K562 (cell line): Measurements from ENCODE around the gene ZCCHC14. TPM values are rescaled to one million over a fixed set of nuclear protein-coding genes. Genes with fewer than 3 reads are reported as not detected.

ENCODE experiments used
- HOXB6 ChIP-seq: fragments of 250-450 bp; sonication (Bioruptor Pico); IDR thresholded peaks from 2 replicates; pipeline ENCODE4 v1.5.1; 2022; ENCODE audit warnings: mild to moderate bottlenecking, borderline replicate concordance
- JUN ChIP-seq, 2 experiments: sonication (generic) in 1 of 2; formaldehyde crosslinking in 1 of 2; IDR thresholded peaks; 2 replicates each; pipeline versions ENCODE4 v1.6.1 to v1.8.0; 2012 to 2022; ENCODE audit warnings: borderline replicate concordance in 2 of 2, mild to moderate bottlenecking in 2 of 2, improper control_type of control experiment in 1 of 2, low read depth in 1 of 2, low read length in 1 of 2, missing genetic modification reagents in 1 of 2
- MED1 ChIP-seq: sonication (generic); formaldehyde crosslinking; IDR thresholded peaks from 2 replicates; pipeline ENCODE4 v1.8.1; 2023; ENCODE audit warnings: missing genetic modification reagents, borderline replicate concordance
- POLR3A ChIP-seq: IDR thresholded peaks from 2 replicates; pipeline ENCODE4 v1.6.1; 2011; ENCODE audit warnings: borderline replicate concordance, mild to moderate bottlenecking, moderate library complexity; ENCODE audit not compliant: insufficient read length, insufficient read depth; ENCODE audit errors: extremely low read depth
- POLR3G ChIP-seq: IDR thresholded peaks from 2 replicates; pipeline ENCODE4 v1.6.1; 2011; ENCODE audit not compliant: insufficient read length, insufficient replicate concordance; ENCODE audit errors: extremely low read depth
- POU5F1 ChIP-seq: fragments of 150-350 bp; IDR thresholded peaks from 2 replicates; pipeline ENCODE4 v1.6.1; 2014; ENCODE audit warnings: borderline replicate concordance, low read length, low read depth, mild to moderate bottlenecking; ENCODE audit not compliant: partially characterized antibody
- RCOR1 ChIP-seq, 2 experiments: IDR thresholded peaks; 2 replicates each; pipeline ENCODE4 v1.6.1; 2012; ENCODE audit warnings: low read depth in 2 of 2, low read length in 2 of 2, borderline replicate concordance in 1 of 2, improper control_type of control experiment in 1 of 2
- RFX7 ChIP-seq: fragments of 250-450 bp; sonication (Bioruptor Pico); IDR thresholded peaks from 2 replicates; pipeline ENCODE4 v1.5.1; 2021; ENCODE audit warnings: mild to moderate bottlenecking
- SIX5 ChIP-seq, 2 experiments: IDR thresholded peaks; 2 replicates each; pipeline ENCODE4 v1.6.1; 2011; ENCODE audit warnings: low read length in 2 of 2, borderline replicate concordance in 1 of 2, low read depth in 1 of 2, mild to moderate bottlenecking in 1 of 2, moderate library complexity in 1 of 2; ENCODE audit not compliant: insufficient read depth in 1 of 2
- SRF ChIP-seq, 2 experiments: fragments of 250-450, 450-650 bp in 1 of 2; sonication (Bioruptor Pico) in 1 of 2; sonication (generic) in 1 of 2; formaldehyde crosslinking; IDR thresholded peaks; 2 replicates each; pipeline versions ENCODE4 v1.5.0 to v1.5.1; 2020 to 2022; ENCODE audit warnings: mild to moderate bottlenecking in 1 of 2, missing genetic modification reagents in 1 of 2
- XRCC3 ChIP-seq: fragments of 450-650 bp; IDR thresholded peaks from 2 replicates; pipeline ENCODE4 v1.6.1; 2017; ENCODE audit warnings: mild to moderate bottlenecking, moderate library complexity
- ZNF212 ChIP-seq: fragments of 450-650 bp; formaldehyde crosslinking; IDR thresholded peaks from 2 replicates; pipeline ENCODE4 v1.4.0; 2020; ENCODE audit warnings: mild to moderate bottlenecking
- ZNF316 ChIP-seq: fragments of 450-650 bp; IDR thresholded peaks from 2 replicates; pipeline ENCODE4 v1.6.1; 2016
- polyA plus RNA-seq, 8 experiments: library from polyadenylated mRNA; depleted of rRNA in 4 of 8; stranded (reverse) in 5 of 8; unstranded in 3 of 8; fragments of >200 nt; fragmentation: Nextera tagmentation in 2 of 8; fragmentation: Illumina TruSeq in 1 of 8; extraction: Ambion mirVana in 2 of 8; extraction: Trizol in 1 of 8; gene quantifications; 2 replicates each; pipeline versions ENCODE4 v1.2.1 to v1.2.3, GENCODE V29; 2011 to 2014; ENCODE audit warnings: inconsistent platforms in 1 of 8, missing spikeins in 1 of 8
- total RNA-seq, 7 experiments: library from RNA; depleted of rRNA in 6 of 7; stranded (reverse); fragments of >200 nt in 6 of 7; fragmentation: Illumina TruSeq in 2 of 7; extraction: Trizol in 2 of 7; gene quantifications; 2 replicates each; pipeline versions ENCODE4 v1.2.1 to v1.2.3, GENCODE V29; 2011 to 2021; ENCODE audit warnings: low replicate concordance in 1 of 7
- TF ChIP-seq, protein P1 (sequence below): fragments of 250-450 bp; sonication (Bioruptor Pico); IDR thresholded peaks from 2 replicates; pipeline ENCODE4 v1.8.0; 2022; ENCODE audit warnings: moderate library complexity, mild to moderate bottlenecking, inconsistent platforms
- TF ChIP-seq, protein P2 (sequence below): sonication (generic); formaldehyde crosslinking; IDR thresholded peaks from 2 replicates; pipeline ENCODE4 v1.8.1; 2022; ENCODE audit warnings: missing genetic modification reagents
- TF ChIP-seq, protein P3 (sequence below), 3 experiments: IDR thresholded peaks in 2 of 3; conservative IDR thresholded peaks in 1 of 3; 2 replicates each; pipeline ENCODE4 v1.5.1; 2011 to 2012; ENCODE audit warnings: low read length in 3 of 3, mild to moderate bottlenecking in 3 of 3, control low read depth in 2 of 3, improper control_type of control experiment in 1 of 3, inconsistent platforms in 1 of 3, low read depth in 1 of 3, mixed read lengths in 1 of 3, moderate library complexity in 1 of 3; ENCODE audit not compliant: insufficient read depth in 2 of 3
- TF ChIP-seq, protein P4 (sequence below): fragments of 450-650 bp; formaldehyde crosslinking; IDR thresholded peaks from 2 replicates; pipeline ENCODE4 v1.4.0; 2020; ENCODE audit warnings: mild to moderate bottlenecking, mixed read lengths
- TF ChIP-seq, protein P5 (sequence below): sonication (generic); formaldehyde crosslinking; IDR thresholded peaks from 2 replicates; pipeline ENCODE4 v1.8.0; 2022; ENCODE audit warnings: mild to moderate bottlenecking, missing genetic modification reagents
- TF ChIP-seq, protein P6 (sequence below): sonication (generic); formaldehyde crosslinking; IDR thresholded peaks from 2 replicates; pipeline ENCODE4 v1.8.0; 2022; ENCODE audit warnings: missing genetic modification reagents, mild to moderate bottlenecking, borderline replicate concordance

ZCCHC14 gene
- total and polyA plus RNA-seq, 9 of the 15 experiments (the other 6 are each of a cell fraction or from before 2014, with no cell fraction given): 1.5 to 12.4 (median 2.9) TPM

DNA sequence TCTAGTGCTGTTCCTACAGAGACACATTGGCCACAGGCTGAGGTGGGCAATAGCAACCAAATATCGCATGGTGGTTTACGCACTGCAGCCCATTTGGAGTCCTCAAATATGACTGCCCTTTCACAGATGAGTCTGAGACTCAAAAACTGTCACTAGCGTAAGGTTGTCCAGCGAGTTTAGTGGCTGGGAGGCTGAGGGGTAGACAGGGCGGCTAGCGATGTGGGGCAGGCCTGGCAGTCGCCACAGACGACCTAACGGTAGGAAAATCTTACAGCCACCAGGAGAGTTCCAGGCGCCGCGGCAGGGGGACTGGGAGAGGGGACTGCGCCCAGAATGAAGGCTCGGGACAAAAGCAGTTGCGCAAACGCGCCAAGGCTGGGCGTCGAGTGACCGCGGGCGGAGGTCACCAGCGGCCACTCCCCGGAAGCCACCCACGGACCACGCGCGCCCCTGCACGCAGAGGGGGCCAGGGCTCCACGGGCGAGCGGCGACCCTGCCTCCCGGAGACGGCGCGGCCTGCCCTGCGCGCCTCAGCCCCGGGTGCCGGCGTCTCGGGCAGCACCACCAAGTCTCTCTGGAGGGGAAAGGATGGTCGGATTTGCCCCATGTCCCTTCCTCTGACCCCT lies 101.4 kb downstream of the ZCCHC14 start (continued):
- TF ChIP-seq, protein P1, sequence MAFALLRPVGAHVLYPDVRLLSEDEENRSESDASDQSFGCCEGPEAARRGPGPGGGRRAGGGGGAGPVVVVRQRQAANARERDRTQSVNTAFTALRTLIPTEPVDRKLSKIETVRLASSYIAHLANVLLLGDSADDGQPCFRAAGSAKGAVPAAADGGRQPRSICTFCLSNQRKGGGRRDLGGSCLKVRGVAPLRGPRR (CRISPR knock-in tag): no peak
- TF ChIP-seq JUN (IDR thresholded peaks at IDR 0.05; ENCODE audit: borderline replicate concordance, low read depth, low read length) (no peak), JUN (CRISPR knock-in tag; IDR thresholded peaks at IDR 0.05; ENCODE audit: borderline replicate concordance) (no peak), POLR3A (no peak), HOXB6 (no peak), POU5F1 (no peak), ZNF316 (no peak), RFX7 (CRISPR knock-in tag) (no peak), SIX5 (IDR thresholded peaks at IDR 0.05; ENCODE audit: borderline replicate concordance in 1 of 2, insufficient read depth in 1 of 2, low read depth in 1 of 2, low read length in 2 of 2) (no peak), RCOR1 (IDR thresholded peaks at IDR 0.05; ENCODE audit: borderline replicate concordance in 1 of 2, low read depth in 2 of 2, low read length in 2 of 2) (no peak), POLR3G (no peak), ZNF212 (CRISPR knock-in tag) (no peak), SRF (CRISPR knock-in tag; IDR thresholded peaks at IDR 0.05) (no peak; a peak in 1 of 4 replicates), XRCC3 (no peak), MED1 (CRISPR knock-in tag) (no peak)
- TF ChIP-seq, protein P2, sequence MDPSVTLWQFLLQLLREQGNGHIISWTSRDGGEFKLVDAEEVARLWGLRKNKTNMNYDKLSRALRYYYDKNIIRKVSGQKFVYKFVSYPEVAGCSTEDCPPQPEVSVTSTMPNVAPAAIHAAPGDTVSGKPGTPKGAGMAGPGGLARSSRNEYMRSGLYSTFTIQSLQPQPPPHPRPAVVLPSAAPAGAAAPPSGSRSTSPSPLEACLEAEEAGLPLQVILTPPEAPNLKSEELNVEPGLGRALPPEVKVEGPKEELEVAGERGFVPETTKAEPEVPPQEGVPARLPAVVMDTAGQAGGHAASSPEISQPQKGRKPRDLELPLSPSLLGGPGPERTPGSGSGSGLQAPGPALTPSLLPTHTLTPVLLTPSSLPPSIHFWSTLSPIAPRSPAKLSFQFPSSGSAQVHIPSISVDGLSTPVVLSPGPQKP (CRISPR knock-in tag): no peak
- TF ChIP-seq, protein P3, sequence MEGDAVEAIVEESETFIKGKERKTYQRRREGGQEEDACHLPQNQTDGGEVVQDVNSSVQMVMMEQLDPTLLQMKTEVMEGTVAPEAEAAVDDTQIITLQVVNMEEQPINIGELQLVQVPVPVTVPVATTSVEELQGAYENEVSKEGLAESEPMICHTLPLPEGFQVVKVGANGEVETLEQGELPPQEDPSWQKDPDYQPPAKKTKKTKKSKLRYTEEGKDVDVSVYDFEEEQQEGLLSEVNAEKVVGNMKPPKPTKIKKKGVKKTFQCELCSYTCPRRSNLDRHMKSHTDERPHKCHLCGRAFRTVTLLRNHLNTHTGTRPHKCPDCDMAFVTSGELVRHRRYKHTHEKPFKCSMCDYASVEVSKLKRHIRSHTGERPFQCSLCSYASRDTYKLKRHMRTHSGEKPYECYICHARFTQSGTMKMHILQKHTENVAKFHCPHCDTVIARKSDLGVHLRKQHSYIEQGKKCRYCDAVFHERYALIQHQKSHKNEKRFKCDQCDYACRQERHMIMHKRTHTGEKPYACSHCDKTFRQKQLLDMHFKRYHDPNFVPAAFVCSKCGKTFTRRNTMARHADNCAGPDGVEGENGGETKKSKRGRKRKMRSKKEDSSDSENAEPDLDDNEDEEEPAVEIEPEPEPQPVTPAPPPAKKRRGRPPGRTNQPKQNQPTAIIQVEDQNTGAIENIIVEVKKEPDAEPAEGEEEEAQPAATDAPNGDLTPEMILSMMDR (IDR thresholded peaks at IDR 0.05 in 2 of 3, conservative IDR thresholded peaks at IDR 0.05 in 1 of 3; ENCODE audit: insufficient read depth in 2 of 3, low read depth in 1 of 3, low read length in 3 of 3): no peak
- TF ChIP-seq, protein P4, sequence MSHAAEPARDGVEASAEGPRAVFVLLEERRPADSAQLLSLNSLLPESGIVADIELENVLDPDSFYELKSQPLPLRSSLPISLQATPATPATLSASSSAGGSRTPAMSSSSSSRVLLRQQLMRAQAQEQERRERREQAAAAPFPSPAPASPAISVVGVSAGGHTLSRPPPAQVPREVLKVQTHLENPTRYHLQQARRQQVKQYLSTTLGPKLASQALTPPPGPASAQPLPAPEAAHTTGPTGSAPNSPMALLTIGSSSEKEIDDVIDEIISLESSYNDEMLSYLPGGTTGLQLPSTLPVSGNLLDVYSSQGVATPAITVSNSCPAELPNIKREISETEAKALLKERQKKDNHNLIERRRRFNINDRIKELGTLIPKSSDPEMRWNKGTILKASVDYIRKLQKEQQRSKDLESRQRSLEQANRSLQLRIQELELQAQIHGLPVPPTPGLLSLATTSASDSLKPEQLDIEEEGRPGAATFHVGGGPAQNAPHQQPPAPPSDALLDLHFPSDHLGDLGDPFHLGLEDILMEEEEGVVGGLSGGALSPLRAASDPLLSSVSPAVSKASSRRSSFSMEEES (CRISPR knock-in tag): no peak
- TF ChIP-seq, protein P5, sequence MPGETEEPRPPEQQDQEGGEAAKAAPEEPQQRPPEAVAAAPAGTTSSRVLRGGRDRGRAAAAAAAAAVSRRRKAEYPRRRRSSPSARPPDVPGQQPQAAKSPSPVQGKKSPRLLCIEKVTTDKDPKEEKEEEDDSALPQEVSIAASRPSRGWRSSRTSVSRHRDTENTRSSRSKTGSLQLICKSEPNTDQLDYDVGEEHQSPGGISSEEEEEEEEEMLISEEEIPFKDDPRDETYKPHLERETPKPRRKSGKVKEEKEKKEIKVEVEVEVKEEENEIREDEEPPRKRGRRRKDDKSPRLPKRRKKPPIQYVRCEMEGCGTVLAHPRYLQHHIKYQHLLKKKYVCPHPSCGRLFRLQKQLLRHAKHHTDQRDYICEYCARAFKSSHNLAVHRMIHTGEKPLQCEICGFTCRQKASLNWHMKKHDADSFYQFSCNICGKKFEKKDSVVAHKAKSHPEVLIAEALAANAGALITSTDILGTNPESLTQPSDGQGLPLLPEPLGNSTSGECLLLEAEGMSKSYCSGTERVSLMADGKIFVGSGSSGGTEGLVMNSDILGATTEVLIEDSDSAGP (CRISPR knock-in tag): no peak
- TF ChIP-seq, protein P6, sequence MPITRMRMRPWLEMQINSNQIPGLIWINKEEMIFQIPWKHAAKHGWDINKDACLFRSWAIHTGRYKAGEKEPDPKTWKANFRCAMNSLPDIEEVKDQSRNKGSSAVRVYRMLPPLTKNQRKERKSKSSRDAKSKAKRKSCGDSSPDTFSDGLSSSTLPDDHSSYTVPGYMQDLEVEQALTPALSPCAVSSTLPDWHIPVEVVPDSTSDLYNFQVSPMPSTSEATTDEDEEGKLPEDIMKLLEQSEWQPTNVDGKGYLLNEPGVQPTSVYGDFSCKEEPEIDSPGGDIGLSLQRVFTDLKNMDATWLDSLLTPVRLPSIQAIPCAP (CRISPR knock-in tag): no peak
